HL-60/S4 treated with phorbol 12-myristate 13-acetate at 8.2 ng/mL for 4 days and 3 days (cell line): ENCODE data around the gene XIST.
"Not testable (repeated sequence)": the region's sequence is repeated elsewhere in the genome, so short reads cannot be mapped to it uniquely, and the experiment has no call there.

ENCODE experiments used
- in situ Hi-C: fragments of 300-500 bp; cut with MboI; formaldehyde crosslinking; loops from 2 replicates; pipeline ENCODE4 v1.15.0; 2022; ENCODE audit warnings: low sequenced_read_pairs

XIST gene

DNA sequence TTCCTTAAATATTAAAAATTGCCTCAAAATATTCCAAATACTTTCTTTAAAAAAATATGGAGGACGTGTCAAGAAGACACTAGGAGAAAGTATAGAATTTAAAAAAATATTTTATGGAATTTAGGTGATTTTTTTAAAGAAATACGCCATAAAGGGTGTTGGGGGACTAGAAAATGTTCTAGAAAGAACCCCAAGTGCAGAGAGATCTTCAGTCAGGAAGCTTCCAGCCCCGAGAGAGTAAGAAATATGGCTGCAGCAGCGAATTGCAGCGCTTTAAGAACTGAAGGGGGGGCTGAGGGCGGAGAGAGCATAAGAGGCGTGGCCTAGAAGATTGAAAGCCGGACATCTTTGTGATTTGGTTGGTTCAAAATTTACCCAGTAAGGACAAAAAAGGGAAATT is at the start of gene XIST:
Gene XIST (minus strand): TSS at position 248 of the 400 bp plus-strand sequence.
- in situ Hi-C loops: loop anchor here (25.0 kb wide), 1 partner anchor 285 kb away; no protein-coding TSS in a partner anchor

DNA sequence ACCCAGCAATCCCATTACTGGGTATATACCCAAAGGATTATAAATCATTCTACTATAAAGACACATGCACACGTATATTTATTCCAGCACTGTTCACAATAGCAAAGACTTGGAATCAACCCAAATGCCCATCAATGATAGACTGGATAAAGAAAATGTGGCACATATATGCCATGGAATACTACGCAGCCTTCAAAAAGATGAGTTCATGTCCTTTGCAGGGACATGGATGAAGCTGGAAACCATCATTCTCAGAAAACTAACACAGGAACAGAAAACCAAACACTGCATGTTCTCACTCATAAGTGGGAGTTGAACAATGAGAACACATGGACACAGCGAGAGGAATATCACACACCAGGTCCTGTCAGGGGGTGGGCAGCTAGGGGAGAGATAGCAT is 45.8 kb upstream of the XIST start:
- in situ Hi-C loops: not testable (repeated sequence)

DNA sequence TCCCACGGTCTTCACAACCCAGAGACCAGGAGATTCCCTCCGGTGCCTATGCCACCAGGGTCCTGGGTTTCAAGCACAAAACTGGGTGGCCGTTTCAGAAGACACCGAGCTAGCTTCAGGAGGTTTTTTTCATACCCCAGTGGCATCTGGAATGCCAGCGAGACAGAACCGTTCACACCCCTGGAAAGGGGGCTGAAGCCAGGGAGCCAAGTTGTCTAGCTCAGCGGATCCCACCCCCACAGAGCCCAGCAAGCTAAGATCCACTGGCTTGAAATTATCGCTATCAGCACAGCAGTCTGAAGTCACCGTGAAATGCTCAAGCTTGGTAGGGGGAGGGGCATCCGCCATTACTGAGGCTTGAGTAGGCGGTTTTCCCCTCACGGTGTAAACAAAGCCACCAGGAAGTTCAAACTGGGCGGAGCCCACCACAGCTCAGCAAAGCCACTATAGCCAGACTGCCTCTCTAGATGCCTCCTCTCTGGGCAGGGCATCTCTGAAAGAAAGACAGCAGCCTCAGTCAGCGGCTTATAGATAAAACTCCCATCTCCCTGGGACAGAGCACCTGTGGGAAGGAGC is 40.1 kb upstream of the XIST start:
- in situ Hi-C loops: not testable (repeated sequence)

DNA sequence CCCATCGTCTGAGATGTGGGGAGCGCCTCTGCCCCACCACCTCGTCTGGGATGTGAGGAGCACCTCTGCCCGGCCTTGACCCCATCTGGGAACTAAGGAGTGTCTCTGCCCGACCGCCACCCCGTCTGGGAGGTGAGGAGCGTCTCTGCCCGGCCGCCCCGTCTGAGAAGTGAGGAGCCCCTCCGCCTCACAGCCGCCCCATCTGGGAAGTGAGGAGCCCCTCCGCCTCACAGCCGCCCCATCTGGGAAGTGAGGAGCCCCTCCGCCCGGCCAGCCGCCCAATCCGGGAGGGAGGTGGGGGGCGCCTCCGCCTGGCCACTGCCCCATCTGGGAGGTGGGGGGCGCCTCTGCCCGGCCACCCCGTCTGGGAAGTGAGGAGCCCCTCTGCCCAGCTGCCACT is 29.7 kb upstream of the XIST start:
- in situ Hi-C loops: not testable (repeated sequence)

DNA sequence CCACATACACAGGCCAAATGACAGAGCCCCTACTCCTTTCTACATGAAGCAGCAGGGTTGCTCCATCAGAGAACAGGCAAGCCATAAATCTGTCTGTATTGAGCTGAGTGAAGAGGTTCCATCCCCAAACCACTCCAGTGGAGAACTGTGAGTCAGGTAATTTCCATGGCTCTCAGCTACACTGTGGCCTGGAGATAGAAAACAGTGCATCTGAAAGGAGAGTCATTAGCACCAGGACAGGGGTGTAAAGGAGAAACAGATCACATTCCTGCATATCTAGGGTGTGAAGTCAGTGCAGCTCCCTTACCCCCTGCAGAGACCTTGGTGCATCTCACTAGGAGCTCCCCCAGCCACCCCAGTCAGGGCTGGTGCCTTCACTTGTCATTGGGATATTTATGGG is 25.2 kb upstream of the XIST start:
- in situ Hi-C loops: no loop called here

DNA sequence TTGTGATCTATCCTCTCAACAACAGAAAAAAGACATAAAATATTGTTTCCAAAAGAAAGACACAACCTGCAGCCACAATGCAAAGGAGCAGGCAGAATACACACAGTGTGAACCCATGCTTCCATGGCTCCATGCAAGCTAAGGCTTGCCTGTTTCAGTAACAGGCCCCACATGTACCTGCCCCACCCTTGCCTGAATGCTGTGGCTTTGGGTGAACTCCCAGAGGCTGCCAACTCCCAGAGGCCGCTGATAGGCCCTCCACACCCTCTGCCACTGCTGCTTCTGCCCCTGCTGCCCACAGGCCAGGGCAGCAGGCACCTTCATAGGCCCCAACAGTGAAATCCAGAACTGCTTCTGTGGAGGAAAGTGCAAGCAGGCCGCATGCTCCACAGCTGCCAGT is 24.4 kb upstream of the XIST start:
- in situ Hi-C loops: no loop called here

DNA sequence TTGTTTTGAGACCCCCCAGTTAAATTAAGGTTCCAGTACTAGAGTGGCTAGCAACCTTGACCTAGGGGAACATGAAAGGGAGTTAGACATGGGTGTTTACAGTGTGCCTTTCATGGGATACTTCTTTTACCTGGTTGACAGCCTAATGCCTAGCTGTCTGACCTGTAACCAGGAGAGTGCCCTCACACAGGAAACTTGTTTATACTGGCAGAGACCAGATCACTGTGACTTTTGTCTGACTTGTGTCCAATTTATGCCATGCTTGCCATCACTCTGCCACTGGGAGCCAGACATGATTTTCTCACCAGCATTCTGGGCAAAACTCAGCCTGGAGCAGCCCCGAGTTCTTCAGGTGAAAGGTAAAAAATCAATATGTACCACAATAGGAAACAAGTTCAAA is 16.4 kb upstream of the XIST start:
- in situ Hi-C loops: loop anchor here (25.0 kb wide), 1 partner anchor 268 kb away; no protein-coding TSS in a partner anchor

DNA sequence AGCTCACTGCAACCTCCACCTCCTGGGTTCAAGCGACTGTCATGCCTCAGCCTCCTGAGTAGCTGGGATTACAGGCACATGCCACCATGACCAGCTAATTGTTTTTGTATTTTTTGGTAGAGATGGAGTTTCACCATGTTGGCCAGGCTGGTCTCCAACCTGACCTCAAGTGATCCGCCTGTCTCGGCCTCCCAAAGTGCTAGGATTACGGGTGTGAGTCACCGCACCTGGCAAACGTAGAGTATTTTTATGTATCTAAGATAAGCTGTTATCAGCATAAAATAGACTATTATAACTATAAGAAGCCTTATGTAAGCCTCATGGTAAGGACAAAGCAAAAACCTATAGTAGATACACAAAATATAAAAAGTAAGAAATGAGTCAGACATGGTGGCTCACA is 14.6 kb upstream of the XIST start:
- in situ Hi-C loops: loop anchor here (25.0 kb wide), 1 partner anchor 270 kb away; no protein-coding TSS in a partner anchor

DNA sequence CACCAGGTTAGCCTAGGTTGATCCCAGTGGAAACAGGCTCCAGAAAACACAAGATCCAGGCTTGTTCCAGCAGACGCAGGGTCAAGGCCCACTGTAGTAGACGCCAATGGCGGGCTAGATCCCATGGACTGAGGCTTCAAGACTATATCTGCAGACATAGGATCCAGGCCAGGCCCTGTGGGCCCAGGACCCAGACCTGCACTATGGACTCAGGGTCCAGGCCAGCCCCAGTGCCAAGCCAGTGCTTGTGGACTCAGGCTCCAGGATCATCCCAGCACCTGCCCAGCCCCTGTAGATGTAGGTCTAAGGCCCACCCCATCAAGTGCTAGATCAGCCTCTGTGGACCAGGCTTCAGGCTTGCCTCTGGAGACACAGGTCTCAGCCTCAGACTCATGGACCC is 11.3 kb upstream of the XIST start:
- in situ Hi-C loops: loop anchor here (25.0 kb wide), 1 partner anchor 273 kb away; no protein-coding TSS in a partner anchor

DNA sequence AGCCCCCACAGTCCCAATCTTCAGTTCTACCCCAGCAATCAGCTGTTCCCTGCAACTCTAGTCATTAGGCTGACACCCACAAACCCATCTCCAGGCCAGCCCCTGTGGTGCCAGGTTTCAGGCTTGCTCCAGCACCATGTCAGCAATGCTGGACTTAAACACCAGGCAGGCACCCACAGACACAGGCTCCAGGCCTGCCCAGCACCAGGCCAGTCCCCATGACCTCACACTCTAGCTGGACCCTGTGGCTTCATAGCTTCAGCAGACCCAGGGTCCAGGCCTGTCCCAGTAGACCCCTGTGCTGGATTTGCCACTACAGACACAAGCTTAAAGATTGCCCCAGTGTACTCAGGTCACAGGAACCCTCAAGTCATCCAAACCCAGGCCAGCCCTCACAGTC is 10.8 kb upstream of the XIST start:
- in situ Hi-C loops: loop anchor here (25.0 kb wide), 1 partner anchor 274 kb away; no protein-coding TSS in a partner anchor

DNA sequence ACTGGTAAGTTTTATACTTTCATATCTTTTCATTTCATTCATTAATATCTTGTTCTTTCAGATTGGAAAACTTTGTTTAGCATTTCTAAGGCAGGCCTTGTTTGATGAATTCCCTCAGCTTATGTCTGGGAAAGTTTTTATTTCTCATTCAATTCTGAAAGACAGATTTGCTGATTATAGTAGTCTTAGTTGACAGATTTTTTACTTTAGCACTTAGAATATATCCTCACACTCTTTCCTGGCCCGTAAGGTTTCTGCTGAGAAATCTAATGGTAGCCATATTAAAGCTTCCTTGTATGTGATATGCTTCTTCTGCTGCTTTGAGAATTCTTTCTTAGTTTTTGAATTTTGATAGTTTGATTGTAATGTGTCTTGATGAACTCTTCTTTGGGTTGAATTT is 7.1 kb upstream of the XIST start:
- in situ Hi-C loops: loop anchor here (25.0 kb wide), 1 partner anchor 278 kb away; no protein-coding TSS in a partner anchor

DNA sequence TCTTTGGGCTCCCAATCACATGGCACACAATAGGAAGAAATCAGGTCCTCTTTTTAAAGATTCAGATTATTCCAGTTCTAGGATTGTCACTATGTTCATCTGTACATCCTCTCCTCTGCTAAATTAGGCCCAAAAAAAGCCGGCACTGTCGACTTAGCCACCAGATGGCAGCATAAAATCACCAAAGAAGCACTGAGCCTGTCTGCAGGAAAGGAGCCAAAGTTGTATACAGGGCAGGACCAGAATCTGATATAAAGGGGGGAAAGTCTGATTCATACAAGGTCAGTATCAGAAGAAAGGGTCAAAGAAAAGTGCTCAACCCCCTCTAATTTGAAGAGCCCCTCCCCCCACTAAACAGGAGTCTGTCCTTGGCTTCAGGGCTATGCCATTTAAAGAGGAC is 3.0 kb upstream of the XIST start:
- in situ Hi-C loops: loop anchor here (25.0 kb wide), 1 partner anchor 282 kb away; no protein-coding TSS in a partner anchor

DNA sequence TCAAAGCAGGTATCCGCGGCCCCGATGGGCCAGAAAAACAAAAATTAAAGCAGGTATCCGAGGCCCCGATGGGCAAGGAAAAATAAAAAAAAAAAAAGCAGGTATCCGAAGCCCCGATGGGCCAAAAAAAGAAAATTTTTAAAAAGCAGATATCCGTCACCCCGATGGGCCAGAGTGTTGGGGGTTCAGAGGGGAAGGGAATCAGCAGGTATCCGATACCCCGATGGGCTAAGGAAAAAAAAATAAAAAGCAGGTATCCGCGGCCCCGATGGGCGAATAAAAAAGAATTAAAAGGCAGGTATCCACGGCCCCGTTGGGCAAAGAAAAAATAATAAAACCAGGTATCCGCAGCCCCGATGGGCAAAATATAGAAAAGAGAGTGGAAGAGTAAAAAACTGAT is 492 bp downstream of the XIST start:
- in situ Hi-C loops: loop anchor here (25.0 kb wide), 1 partner anchor 285 kb away; no protein-coding TSS in a partner anchor

DNA sequence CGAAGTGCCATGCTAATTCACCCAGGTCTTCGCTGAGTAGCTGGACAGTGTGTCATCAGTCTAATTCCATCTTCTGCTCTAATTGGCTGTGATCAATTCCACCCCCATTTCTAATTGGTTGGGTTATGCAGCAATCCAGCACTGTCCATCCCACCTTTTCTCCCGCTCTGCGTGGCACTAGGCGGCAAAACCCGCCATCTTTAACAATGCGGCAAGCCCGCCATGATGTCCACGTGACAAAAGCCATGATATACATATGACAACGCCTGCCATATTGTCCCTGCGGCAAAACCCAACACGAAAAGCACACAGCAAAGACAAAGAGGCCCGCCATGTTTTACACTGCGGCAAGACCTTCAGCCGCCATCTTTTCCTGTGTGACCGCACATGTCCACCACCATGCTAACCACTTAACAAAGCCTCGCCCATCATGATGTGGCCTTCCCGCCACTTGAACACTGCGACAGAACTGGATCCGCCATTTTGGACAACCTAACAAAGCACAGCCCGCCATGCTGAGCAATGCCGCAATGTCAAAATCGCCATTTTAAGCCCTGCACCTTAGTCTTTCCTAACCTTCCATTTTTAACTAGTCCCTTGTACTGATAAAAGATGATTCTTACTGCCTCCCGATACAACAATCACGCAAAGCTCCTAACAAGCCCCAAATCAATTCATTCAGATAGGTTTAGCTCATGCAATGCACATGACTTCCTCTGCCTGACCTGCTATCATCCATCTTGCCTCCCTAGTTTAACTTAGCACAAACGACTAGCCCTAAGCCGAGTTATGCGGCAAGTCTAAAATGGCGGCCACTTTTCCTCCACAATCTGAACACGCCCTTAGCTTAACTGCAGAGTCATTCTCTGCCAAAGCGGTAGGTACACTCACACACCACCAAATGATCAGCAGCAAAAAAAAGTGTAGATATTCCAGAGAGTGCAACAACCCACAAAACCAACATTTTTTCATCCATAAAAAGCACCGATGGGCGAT is 1.2 kb downstream of the XIST start:
- in situ Hi-C loops: loop anchor here (25.0 kb wide), 1 partner anchor 286 kb away; no protein-coding TSS in a partner anchor

DNA sequence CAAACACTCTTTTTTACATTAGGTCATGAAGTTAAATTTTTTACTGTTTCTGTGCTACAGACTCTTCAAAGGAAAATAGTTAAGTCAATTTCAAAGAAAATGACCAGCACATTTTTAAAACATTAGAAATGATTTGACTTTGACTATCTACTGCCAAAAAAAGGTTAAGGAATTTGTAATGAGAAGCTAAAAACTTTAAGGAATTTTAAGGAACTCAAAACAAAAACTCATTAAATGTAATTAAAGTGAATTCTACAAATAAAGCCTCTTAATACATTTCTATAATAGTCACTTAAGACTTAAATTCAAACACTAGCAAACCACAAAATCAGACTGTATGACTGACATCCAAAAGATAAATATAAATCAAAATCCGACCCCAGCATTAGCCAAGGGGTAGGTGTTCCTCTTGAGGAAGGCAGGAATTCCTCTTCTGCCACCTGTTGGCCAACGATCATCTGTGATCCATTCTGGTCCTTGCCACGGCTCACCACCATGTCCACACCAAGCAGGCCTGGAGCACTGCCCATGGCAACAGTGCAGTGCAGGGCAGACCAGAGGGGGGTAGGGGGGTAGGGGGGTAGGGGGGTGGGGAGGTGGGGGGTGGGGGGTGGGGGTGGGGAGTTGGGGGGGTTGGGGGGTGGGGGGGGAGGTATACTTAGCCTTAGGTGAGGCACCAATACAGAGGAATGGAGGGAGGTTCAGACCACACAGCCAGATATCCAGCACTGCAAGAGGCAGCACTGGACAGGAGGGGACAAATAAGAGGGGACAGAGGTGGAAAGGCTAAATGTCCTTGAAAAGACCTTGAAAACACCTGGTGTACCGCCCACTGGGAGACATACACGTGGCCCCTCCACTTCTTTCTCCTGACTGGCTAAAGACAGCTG is 2.1 kb downstream of the XIST start:
- in situ Hi-C loops: loop anchor here (25.0 kb wide), 1 partner anchor 287 kb away; no protein-coding TSS in a partner anchor

DNA sequence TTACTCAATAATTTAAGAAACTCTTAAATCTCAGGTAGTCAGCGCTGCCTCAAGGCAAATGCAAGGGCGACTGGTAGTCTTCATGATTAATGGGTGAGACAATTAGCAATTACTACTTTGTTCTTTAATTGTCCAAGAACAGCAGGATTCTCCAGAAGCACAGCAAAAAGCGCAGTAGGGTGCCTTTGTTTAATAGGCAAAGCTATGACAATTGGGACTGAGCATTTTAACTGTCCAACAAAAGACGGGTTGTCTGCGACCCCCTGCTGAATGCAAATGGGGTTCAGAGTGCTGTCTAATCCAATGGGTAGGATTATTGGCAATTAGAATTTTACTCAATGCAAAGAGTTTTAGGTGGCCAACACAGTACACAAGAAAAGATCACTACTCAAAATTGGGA is 3.4 kb downstream of the XIST start:
- in situ Hi-C loops: no loop called here

DNA sequence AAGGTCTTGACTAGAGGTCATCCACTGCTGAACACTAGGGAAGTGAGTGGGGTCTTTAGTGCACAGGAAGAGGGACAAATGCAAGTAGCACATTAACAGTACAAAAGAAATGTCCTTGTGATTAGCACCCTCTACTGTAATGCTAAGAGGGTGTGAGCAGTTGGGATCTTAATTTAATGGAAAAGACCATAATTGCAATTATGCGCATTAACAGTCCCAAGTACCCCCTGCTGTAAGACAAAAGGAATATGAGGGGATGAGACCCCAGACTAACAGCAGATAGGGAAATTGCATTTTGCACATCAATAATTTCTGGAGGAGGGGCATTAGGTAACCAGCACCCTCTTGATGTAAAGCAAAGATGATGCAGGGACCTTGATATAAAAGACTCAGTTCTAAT is 4.5 kb downstream of the XIST start:
- in situ Hi-C loops: no loop called here

DNA sequence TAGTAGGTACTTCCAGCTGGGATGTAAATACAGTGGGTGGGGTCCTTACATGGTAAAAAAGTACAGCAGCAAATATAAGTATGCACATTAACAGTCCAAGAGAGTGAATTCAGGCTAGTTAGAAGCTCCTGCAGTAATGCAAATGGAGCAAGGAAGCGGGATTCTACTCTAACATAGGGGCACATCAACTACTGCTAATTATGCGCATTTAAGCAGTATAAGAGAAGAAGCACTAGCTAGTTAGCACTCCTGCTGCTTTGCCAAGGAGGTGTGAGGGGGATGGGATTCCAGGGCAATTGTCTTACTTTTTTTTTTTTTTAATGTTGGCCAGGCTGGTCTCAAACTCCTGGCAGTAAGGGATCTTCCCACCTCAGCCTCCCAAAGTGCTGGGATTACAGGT is 5.4 kb downstream of the XIST start:
- in situ Hi-C loops: no loop called here

DNA sequence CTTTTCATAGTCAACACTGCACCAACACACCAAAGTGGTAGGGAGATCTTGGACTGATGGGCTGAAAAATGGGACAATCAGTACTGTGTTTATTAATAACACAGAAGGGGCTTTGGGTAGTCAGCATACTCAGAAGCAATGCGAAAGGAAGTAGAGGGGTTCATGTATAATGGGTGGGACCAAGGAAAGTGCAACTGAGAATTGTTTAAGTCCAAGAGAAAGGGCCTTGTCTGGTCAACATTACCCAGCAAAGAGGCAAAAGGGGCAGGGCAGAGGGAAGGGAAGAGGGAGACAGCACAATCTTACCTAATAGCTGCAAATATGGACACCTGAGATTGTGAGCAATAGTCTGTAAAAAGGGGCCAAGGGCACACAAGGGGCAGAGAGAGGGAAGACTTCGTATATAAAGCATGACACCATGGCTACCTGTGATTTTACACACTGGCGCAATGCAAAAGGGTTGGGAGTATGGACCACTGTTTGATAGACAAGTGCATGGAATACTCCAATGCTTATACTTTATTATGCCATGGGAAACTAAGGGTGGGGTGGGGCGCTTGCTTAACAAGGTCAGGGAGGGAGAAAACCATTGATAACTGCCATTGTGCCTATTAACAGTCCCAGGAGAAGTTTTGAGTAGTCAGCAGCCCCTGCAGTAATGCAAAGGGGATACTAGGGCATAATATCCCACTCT is 9.8 kb downstream of the XIST start:
- in situ Hi-C loops: no loop called here

DNA sequence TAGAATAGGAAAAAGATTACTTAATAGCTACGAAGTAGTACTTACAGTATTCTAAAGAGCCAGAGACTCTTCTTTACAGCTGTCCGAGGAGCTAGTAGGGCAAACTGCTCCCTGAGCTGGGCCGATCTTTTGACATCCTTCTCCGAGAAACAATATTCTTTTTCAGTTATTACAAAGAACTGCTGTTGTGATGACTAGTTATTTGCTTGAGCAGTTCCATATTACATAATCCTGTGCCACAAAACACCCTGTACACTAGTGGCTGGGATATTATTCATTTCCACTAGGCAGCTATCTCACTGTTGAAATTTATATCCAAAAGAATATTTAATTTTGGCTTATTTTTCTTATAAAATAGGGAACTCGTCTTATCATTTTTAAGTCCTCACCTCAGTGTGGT is 11.2 kb downstream of the XIST start:
- in situ Hi-C loops: no loop called here
